Stimulated activated CD8-positive, alpha-beta memory T cell treated with anti-CD3 and anti-CD28 coated beads, Interleukin-12 subunit alpha, Interleukin-12 subunit beta, amount 100 ng/mL, for 1 hour (primary cell): Measurements from ENCODE around the gene JAK2.
"Not testable (repeated sequence)": the region's sequence is repeated elsewhere in the genome, so short reads cannot be mapped to it uniquely, and the experiment has no call there.

Source experiments
- DNase-seq: peaks from one replicate; pipeline ENCODE4 v3.0.0-alpha.2; 2020; ENCODE audit warnings: low read depth

JAK2 gene

GRCh38 chr9:5041390-5042115 lies 56.5 kb downstream of the JAK2 start:
- DNase-seq: no peak

- DNase-seq: no peak
Observed at GRCh38 chr9:5042661-5043178, 57.6 kb downstream of the JAK2 start.

DNA sequence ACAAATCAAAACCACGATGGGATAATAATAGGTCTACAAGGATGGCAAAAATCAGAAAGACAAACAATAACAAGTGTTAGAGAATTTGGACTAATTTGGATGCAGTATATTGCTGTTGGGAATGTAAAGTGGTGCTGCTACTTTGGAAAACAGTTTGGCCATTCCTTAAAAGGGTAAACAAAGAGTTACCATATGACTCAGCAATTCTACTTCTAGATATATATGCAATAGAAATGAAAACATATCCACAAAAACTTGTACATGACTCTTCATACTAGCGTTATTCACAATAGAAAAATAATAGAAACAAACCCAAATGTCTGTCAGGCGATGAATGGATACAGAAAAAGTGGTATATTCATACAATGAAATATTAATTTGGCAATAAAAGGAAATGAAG lies 58.3 kb downstream of the JAK2 start:
- no peak for DNase-seq

DNA sequence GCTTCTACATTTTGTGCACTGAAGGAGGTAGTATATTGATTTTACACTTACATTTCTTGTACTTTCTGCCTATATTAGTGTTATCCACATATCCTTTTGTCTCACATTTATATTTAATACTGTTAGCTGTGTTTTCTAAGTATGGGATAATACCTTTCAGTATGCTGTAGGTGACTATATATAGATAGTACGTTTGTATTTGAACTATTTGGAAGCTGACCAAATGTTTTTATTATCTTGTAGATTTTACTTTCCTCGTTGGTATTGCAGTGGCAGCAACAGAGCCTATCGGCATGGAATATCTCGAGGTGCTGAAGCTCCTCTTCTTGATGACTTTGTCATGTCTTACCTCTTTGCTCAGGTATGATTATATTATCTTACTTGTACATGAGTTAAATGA lies 59.1 kb downstream of the JAK2 start:
- DNase-seq: no peak

DNA sequence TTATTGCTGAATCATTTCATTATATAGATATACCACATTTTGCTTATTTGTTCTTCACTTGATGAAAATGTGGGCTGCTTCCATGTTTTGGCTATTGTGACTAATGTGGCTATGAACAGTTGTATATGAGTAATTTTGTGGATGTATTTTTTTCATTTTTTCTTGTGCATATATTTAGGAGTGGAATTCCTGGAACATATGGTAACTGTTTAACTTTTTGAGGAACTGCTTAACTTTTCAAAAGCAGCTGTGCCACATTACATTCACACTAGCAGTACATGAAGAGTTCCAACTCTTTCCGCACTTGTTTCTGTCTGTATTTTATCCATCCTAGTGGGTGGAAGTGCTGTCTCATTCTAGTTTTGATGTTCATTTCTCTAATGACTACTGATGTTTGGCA lies 67.8 kb downstream of the JAK2 start:
- DNase-seq: no peak

- DNase-seq: no peak
Observed at GRCh38 chr9:5062631-5063030, 77.6 kb downstream of the JAK2 start.

- DNase-seq: no peak
Observed at GRCh38 chr9:5072871-5073270, 87.8 kb downstream of the JAK2 start.

DNA sequence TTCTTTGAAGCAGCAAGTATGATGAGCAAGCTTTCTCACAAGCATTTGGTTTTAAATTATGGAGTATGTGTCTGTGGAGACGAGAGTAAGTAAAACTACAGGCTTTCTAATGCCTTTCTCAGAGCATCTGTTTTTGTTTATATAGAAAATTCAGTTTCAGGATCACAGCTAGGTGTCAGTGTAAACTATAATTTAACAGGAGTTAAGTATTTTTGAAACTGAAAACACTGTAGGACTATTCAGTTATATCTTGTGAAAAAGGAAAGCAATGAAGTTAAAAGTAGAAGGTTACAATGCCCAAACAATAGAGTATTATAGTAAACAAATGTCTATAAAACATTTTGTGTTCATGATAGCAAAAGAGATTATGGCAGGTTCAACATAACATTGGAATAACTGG lies 88.6 kb downstream of the JAK2 start:
- DNase-seq: no peak

- no peak for DNase-seq
Observed at GRCh38 chr9:5085993-5086392, 100.9 kb downstream of the JAK2 start.

GRCh38 chr9:5089737-5090136 lies 104.7 kb downstream of the JAK2 start:
- DNase-seq: no peak

DNA sequence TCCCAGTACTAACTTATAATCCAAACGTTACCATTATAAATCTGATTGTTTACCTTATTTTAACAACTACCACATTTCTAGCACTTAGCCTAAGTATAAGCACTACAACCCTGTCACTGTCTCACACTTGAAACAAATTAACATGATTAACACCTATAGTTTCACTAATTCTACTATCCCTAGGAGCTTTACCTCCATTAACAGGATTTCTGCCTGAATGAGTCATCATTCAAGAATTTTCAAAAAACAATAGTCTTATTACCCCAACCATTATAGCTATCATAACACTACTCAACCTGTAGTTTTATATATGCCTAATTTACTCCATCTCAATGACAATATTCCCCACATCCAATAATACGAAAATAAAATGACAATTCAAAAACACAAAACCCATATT lies 110.7 kb downstream of the JAK2 start:
- DNase-seq: no peak

DNA sequence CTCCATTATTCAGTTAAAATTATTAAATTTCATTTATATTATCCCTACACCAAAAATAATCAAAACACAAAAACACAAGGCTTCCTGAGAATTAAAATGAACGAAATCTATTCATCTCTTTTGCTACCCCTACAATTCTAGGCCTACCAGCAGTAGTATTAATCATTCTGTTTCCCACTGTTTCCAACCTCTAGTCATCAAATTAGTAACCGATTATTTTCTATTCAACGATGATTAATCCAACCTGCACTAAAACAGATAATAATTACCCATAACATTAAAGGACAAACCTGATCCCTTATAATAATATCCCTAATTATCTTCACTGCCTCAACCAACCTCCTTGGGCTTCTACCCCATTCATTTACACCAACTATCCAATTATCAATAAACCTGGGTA lies 114.4 kb downstream of the JAK2 start:
- DNase-seq: no peak

DNA sequence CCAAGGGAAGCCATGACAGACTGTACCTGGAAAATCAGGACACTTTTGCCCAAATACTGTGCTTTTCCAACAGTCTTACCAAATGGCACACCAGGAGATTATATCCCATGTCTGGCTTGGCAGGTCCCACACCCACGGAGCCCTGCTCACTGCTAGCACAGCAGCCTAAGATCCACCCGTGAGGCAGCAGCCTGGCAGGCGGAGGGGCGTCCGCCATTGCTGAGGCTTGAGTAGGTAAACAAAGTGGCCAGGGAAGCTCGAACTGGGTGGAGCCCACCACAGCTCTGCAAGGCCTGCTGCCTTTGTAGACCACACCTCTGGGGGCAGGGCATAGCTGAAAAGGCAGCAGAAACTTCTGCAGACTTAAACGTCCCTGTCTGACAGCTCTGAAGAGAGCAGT lies 116.1 kb downstream of the JAK2 start:
- not testable (repeated sequence) for DNase-seq

DNA sequence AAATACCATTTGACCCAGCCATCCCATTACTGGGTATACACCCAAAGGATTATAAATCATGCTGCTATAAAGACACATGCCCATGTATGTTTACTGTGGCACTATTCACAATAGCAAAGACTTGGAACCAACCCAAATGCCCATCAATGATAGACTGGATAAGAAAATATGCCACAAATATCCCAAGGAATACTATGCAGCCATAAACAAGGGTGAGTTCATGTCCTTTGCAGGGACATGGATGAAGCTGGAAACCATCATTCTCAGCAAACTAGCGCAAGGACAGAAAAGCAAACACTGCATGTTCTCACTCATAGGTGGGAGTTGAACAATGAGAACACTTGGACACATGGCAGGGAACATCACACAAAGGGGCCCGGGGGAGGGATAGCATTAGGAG lies 121.4 kb downstream of the JAK2 start:
- DNase-seq: not testable (repeated sequence)

DNA sequence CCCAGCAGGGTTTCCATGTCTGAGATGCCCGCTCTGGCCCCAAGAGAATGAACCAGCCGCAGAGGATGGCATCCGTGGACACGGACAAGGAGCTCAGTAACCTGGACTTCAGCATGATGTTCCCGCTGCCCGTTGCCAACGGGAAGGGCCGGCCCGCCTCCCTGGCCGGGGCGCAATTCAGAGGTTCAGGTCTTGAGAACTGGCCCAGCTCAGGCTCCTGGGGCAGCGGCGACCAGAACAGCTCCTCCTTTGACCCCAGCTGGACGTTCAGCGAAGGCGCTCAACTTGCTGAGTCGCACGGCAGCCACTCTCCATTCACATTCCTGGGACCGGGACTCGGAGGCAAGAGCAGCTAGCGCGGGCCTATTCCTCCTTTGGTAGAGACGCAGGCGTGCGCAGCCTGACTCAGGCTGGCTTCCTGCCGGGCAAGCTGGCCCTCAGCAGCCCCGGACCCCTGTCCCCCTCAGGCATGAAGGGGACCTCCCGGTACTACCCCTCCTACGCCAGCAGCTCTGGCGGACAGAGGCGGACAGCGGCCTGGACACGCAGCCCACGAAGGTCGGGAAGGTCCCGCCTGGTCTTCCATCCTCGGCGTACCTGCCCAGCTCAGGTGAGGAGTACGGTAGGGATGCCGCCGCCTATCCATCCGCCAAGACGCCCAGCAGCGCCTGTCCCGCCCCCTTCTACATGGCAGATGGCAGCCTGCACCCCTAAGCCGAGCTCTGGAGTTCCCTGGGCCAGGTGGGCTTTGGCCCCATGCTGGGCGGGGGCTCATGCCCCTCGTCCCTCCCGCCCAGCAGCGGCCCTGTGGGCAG lies 126.0 kb downstream of the JAK2 start:
- DNase-seq: no peak

DNA sequence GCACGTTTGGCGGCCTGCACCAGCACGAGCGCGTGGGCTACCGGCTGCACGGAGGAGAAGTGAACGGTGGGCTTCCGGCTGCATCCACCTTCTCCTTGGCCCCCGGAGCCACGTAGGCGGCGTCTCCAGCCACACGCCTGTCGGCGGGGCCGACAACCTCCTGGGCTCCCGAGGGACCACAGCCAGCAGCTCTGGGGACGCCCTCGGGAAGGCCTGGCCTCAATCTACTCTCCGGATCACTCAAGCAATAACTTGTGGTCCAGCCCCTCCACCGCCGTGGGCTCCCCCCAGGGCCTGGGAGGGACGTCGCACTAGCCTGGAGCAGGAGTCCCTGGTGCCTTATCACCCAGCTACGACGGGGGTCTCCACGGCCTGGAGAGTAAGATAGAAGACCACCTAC lies 126.6 kb downstream of the JAK2 start:
- no peak for DNase-seq

GRCh38 chr9:5112109-5112592 lies 127.1 kb downstream of the JAK2 start:
- DNase-seq: no peak

GRCh38 chr9:5112646-5113045 lies 127.6 kb downstream of the JAK2 start:
- DNase-seq: no peak

DNA sequence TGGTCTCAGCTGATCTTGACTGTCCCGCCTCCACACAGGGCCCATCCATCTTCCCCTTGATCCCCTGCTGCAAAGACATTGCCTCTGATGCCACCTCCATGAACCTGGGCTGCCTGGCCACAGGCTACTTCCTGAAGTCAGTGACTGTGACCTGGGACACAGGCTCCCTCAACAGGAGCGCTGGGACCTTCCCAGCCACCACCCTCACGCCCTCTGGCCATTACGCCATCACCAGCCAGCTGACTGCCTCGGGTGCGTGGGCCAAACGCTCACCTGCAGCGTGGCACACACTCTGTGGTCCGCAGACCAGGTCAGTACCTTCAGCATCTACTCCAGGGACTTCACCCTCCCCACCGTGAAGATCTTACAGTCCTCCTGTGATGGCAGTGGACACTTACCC lies 128.5 kb downstream of the JAK2 start:
- no peak for DNase-seq

GRCh38 chr9:5113994-5114748 lies 129.1 kb downstream of the JAK2 start:
- DNase-seq: no peak

GRCh38 chr9:5122116-5122515 lies 137.0 kb downstream of the JAK2 start:
- no peak for DNase-seq

- DNase-seq: no peak
Observed at GRCh38 chr9:5122516-5122915, 137.4 kb downstream of the JAK2 start.

- no peak for DNase-seq
Observed at GRCh38 chr9:5140151-5140550, 155.1 kb downstream of the JAK2 start.
